Stomach (tissue), 9 donors: ENCODE data around the gene C18orf54. TPM values are rescaled to one million over a fixed set of nuclear protein-coding genes. Genes with fewer than 3 reads are reported as not detected.

Experiments used
- DNase-seq, 2 donors: peaks; one replicate each; pipeline versions ENCODE4 v3.0.0 to v3.0.0-alpha.2; 2013 to 2019
- H3K27ac ChIP-seq, 5 donors: fragments of 200-600 bp in 4 of 5; sonication (generic) in 4 of 5; one replicate each; pipeline ENCODE4 v1.5.1; 2013 to 2019; ENCODE audit warnings: mild to moderate bottlenecking in 1 of 5, moderate library complexity in 1 of 5
- H3K27me3 ChIP-seq, 3 donors: fragments of 200-600 bp; sonication (generic); one replicate each; pipeline ENCODE4 v1.5.1; 2017 to 2019; ENCODE audit warnings: mixed run types in 1 of 3
- H3K36me3 ChIP-seq, 4 donors: fragments of 200-600 bp; sonication (generic); 1 replicate in 3 of 4; 2 replicates in 1 of 4; pipeline ENCODE4 v1.5.1; 2016 to 2019
- H3K4me1 ChIP-seq, 4 donors: fragments of 200-600 bp; sonication (generic); one replicate each; pipeline ENCODE4 v1.5.1; 2016 to 2019
- H3K4me3 ChIP-seq, 4 donors: fragments of 200-600 bp; sonication (generic) in 3 of 4; one replicate each; pipeline ENCODE4 v1.5.1; 2016 to 2019; ENCODE audit warnings: mild to moderate bottlenecking in 1 of 4
- H3K9me3 ChIP-seq, 4 donors: fragments of 200-600 bp; sonication (generic); one replicate each; pipeline ENCODE4 v1.5.1; 2016 to 2019
- CTCF ChIP-seq, 7 experiments: fragments of 450-650 bp in 4 of 7; fragments of 200-600 bp in 3 of 7; sonication (generic) in 3 of 7; IDR thresholded peaks; one replicate each; pipeline ENCODE4 v1.5.1; 2016 to 2019; ENCODE audit warnings: antibody characterized with exemption in 7 of 7, control low read depth in 2 of 7, mild to moderate bottlenecking in 1 of 7
- EP300 ChIP-seq: sonication (generic); formaldehyde crosslinking; IDR thresholded peaks from one replicate; pipeline ENCODE4 v1.6.1; 2017; ENCODE audit warnings: antibody characterized with exemption
- POLR2A ChIP-seq, 4 donors: fragments of 450-650 bp; IDR thresholded peaks; one replicate each; pipeline ENCODE4 v1.6.1; 2016; ENCODE audit warnings: antibody characterized with exemption in 4 of 4, control low read depth in 2 of 4, mild to moderate bottlenecking in 1 of 4, moderate library complexity in 1 of 4
- POLR2AphosphoS5 ChIP-seq, 3 donors: sonication (generic); formaldehyde crosslinking; IDR thresholded peaks; one replicate each; pipeline ENCODE4 v1.6.1; 2016; ENCODE audit warnings: antibody characterized with exemption in 3 of 3
- WGBS, 5 donors: extraction: QIAGEN DNeasy Blood & Tissue Kit in 3 of 5; methylation state at CpG; one replicate each; pipeline versions ENCODE4 v1.1.5 to v1.1.7; 2013 to 2018; 5-methylcytosine and 5-hydroxymethylcytosine counted together
- intact Hi-C: fragments of 100-400 bp; cut with DNase I; formaldehyde crosslinking; loops from one replicate; pipeline ENCODE4 v1.15.1; 2023; ENCODE audit warnings: low total_unique reads
- polyA plus RNA-seq, 3 donors: library from polyadenylated mRNA; stranded (reverse); fragments of 200-250 nt; gene quantifications; one replicate each; pipeline ENCODE4 v1.2.3, GENCODE V29; 2013
- total RNA-seq, 5 donors: library from RNA; depleted of rRNA; stranded (reverse); fragments of >200 nt; gene quantifications; one replicate each; pipeline versions ENCODE4 v1.1.0 to v1.2.3, GENCODE V29; 2014 to 2016
- donor health status: healthy with polysubstance abuse.
- donor health status: Bipolar disorder and iron deficiency.
- donor health status: healthy.

C18orf54 gene
- total and polyA plus RNA-seq, 8 donors, result 0.68 to 4.0 (median 0.89) TPM; not detected in 3

- Histone ChIP-seq H3K9me3 (no peaks in the 10 kb centered on the region), H3K4me3 (no peak overlapping the region), H3K27ac (no peak overlapping the region), H3K4me1 (no peaks in the 10 kb centered on the region), H3K27me3 (peaks cover 0 to 4% (median 0%) of the 10 kb centered on the region in 3 donors), H3K36me3 (no peaks in the 10 kb centered on the region)
- DNase-seq, result no peak
- TF ChIP-seq POLR2A (IDR thresholded peaks at IDR 0.05), result no peak
- TF ChIP-seq CTCF (IDR thresholded peaks at IDR 0.05), result no peak
- no peak for TF ChIP-seq POLR2AphosphoS5 (IDR thresholded peaks at IDR 0.05)
- no peak for TF ChIP-seq EP300
- WGBS, 5 donors, result 38 to 48% (median 42%) methylated on average over 2 of the region's 2 CpGs
- intact Hi-C loops, result no loop called here
These were observed 31.4 kb downstream of the C18orf54 start for GRCh38 chr18:54389143-54389505.

- Histone ChIP-seq H3K9me3 (no peaks in the 10 kb centered on the region), H3K4me1 (no peaks in the 10 kb centered on the region), H3K27me3 (peaks cover 0 to 4% (median 0%) of the 10 kb centered on the region in 3 donors), H3K4me3 (no peak overlapping the region), H3K27ac (no peak overlapping the region), H3K36me3 (no peaks in the 10 kb centered on the region)
- DNase-seq, result no peak
- intact Hi-C loops, result no loop called here
- TF ChIP-seq POLR2A (IDR thresholded peaks at IDR 0.05) (no peak), EP300 (no peak), POLR2AphosphoS5 (IDR thresholded peaks at IDR 0.05) (no peak), CTCF (IDR thresholded peaks at IDR 0.05) (no peak)
- 51 to 67% (median 59%) methylated on average over 3 of the region's 3 CpGs for WGBS, 5 donors
These were observed 33.1 kb downstream of the C18orf54 start for GRCh38 chr18:54390838-54391237.

GRCh38 chr18:54392543-54393023, 34.9 kb downstream of the C18orf54 start:
- no peaks in the 10 kb centered on the region for H3K4me1 ChIP-seq
- no peak overlapping the region for H3K4me3 ChIP-seq
- TF ChIP-seq CTCF (IDR thresholded peaks at IDR 0.05) (peak in 5 of 7 experiments; percentile 39 to 63 (median 58)), EP300 (no peak)
- no peaks in the 10 kb centered on the region for H3K36me3 ChIP-seq
- DNase-seq, result peak in 1 of 2 donors; percentile 79
- no peaks in the 10 kb centered on the region for H3K27me3 ChIP-seq
- intact Hi-C loops, result no loop called here
- no peaks in the 10 kb centered on the region for H3K9me3 ChIP-seq
- no peak overlapping the region for H3K27ac ChIP-seq
- WGBS, 5 donors, result 32 to 34% (median 33%) methylated on average over 3 of the region's 3 CpGs

GRCh38 chr18:54393648-54394294, 36.1 kb downstream of the C18orf54 start:
- H3K36me3 ChIP-seq, result no peaks in the 10 kb centered on the region
- no peaks in the 10 kb centered on the region for H3K9me3 ChIP-seq
- no peak overlapping the region for H3K27ac ChIP-seq
- TF ChIP-seq CTCF (IDR thresholded peaks at IDR 0.05) (no peak), POLR2A (IDR thresholded peaks at IDR 0.05) (no peak), EP300 (no peak), POLR2AphosphoS5 (IDR thresholded peaks at IDR 0.05) (no peak)
- intact Hi-C loops, result no loop called here
- H3K4me1 ChIP-seq, result no peaks in the 10 kb centered on the region
- no peak overlapping the region for H3K4me3 ChIP-seq
- H3K27me3 ChIP-seq, result no peaks in the 10 kb centered on the region
- 23 to 76% (median 48%) methylated on average over 1 of the region's 1 CpG for WGBS, 5 donors
- no peak for DNase-seq
